Osteocyte (in vitro differentiated cells): Measurements from ENCODE around the gene DNAJB11. TPM values are rescaled to one million over a fixed set of nuclear protein-coding genes. Genes with fewer than 3 reads are reported as not detected.

Source experiments
- DNase-seq: peaks from one replicate; pipeline ENCODE4 v3.0.0; 2021; ENCODE audit warnings: mixed read lengths; ENCODE audit not compliant: unreplicated experiment; ENCODE audit errors: extremely low spot score
- H3K27ac Mint-ChIP-seq: one replicate; pipeline ENCODE4 v1.8.0; 2021; ENCODE audit warnings: mild to moderate bottlenecking, mixed read lengths; ENCODE audit not compliant: unreplicated experiment
- H3K27me3 Mint-ChIP-seq: one replicate; pipeline ENCODE4 v1.8.0; 2021; ENCODE audit warnings: mixed read lengths; ENCODE audit not compliant: unreplicated experiment
- H3K36me3 Mint-ChIP-seq: one replicate; pipeline ENCODE4 v1.8.0; 2021; ENCODE audit warnings: mixed read lengths; ENCODE audit not compliant: unreplicated experiment
- H3K4me1 Mint-ChIP-seq: one replicate; pipeline ENCODE4 v1.8.0; 2021; ENCODE audit warnings: mixed read lengths; ENCODE audit not compliant: unreplicated experiment
- H3K4me3 Mint-ChIP-seq: one replicate; pipeline ENCODE4 v1.8.0; 2021; ENCODE audit warnings: mild to moderate bottlenecking, moderate library complexity, mixed read lengths; ENCODE audit not compliant: unreplicated experiment
- H3K9me3 Mint-ChIP-seq: one replicate; pipeline ENCODE4 v1.8.0; 2021; ENCODE audit warnings: mixed read lengths; ENCODE audit not compliant: unreplicated experiment
- long read RNA-seq: library from polyadenylated mRNA; unstranded; transcript quantifications from one replicate; pipeline ENCODE4 v2.0.0, GENCODE V29; 2021
- total RNA-seq: library from RNA; stranded (reverse); gene quantifications from 2 replicates; pipeline ENCODE4 v1.2.1, GENCODE V29; 2021
- TF ChIP-seq, protein P1 (sequence below): fragments of 200-600 bp; sonication (generic); IDR thresholded peaks from 2 replicates; pipeline ENCODE4 v1.5.0; 2021; ENCODE audit warnings: antibody characterized with exemption, mild to moderate bottlenecking, moderate library complexity

Gene DNAJB11
- total RNA-seq = 73.0 and 75.8 TPM in 2 replicates
- long read RNA-seq, full-length matches to known transcripts = 101 of 127 reads
- long read RNA-seq, partial matches to known transcripts = 25 of 127 reads
- long read RNA-seq, other reads (novel, unspliced or antisense) = 1 of 127 reads

DNA sequence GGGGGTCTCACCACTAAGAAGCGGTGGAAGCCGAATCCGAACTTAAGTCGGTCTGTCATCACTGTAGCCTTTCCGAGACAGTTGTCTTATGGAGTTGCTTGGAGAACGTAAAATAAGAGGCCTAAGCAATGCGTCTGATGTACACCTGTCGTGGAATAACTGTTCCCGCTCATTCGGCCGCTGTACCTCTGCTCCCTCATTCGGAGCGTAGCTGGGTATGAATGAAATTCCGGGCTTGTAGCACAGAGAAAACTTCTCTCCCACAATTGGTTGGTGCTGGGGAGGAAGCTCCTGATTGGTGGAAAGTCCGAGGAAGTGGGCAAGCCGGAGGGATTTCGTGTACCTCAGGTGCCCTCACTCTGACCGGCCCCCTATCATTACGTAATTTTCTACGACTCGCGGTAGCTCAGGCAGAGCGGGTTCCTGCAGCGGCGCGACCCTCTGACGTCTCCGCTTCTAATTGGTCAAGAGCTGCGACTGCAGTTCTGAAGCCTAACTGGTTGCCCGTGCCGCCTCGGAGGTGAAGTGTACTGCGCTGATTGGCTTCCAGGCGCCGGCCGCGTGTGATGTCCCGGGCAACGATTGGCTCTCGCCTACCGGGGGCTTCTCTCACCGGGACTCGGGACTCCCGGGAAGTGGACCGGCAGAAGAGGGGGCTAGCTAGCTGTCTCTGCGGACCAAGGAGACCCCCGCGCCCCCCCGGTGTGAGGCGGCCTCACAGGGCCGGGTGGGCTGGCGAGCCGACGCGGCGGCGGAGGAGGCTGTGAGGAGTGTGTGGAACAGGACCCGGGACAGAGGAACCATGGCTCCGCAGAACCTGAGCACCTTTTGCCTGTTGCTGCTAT lies at the start of gene DNAJB11:
Gene DNAJB11, plus strand, starts transcription at position 625 of the 845 bp plus-strand sequence. Its CDS starts 178 bp downstream, at position 803.
- Mint-ChIP-seq H3K27ac (peak within 1 kb of the TSS; percentile 89), H3K4me3 (peak within 1 kb of the TSS; percentile 90), H3K27me3 (no peaks in the 10 kb centered on the region), H3K4me1 (peaks cover 36% of the 10 kb centered on the region), H3K36me3 (peaks cover 15% of the 10 kb centered on the region), H3K9me3 (no peaks in the 10 kb centered on the region)
- DNase-seq = peak; percentile 99
- TF ChIP-seq, protein P1, sequence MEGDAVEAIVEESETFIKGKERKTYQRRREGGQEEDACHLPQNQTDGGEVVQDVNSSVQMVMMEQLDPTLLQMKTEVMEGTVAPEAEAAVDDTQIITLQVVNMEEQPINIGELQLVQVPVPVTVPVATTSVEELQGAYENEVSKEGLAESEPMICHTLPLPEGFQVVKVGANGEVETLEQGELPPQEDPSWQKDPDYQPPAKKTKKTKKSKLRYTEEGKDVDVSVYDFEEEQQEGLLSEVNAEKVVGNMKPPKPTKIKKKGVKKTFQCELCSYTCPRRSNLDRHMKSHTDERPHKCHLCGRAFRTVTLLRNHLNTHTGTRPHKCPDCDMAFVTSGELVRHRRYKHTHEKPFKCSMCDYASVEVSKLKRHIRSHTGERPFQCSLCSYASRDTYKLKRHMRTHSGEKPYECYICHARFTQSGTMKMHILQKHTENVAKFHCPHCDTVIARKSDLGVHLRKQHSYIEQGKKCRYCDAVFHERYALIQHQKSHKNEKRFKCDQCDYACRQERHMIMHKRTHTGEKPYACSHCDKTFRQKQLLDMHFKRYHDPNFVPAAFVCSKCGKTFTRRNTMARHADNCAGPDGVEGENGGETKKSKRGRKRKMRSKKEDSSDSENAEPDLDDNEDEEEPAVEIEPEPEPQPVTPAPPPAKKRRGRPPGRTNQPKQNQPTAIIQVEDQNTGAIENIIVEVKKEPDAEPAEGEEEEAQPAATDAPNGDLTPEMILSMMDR = no peak

- TF ChIP-seq, protein P1 = no peak
- no peaks in the 10 kb centered on the region for H3K36me3 Mint-ChIP-seq
- no peak overlapping the region for H3K4me3 Mint-ChIP-seq
- no peak for DNase-seq
- H3K4me1 Mint-ChIP-seq = no peaks in the 10 kb centered on the region
- H3K9me3 Mint-ChIP-seq = no peaks in the 10 kb centered on the region
- H3K27me3 Mint-ChIP-seq = peaks cover 39% of the 10 kb centered on the region
- H3K27ac Mint-ChIP-seq = no peak overlapping the region
These were observed 49.3 kb upstream of the DNAJB11 start for GRCh38 chr3:186520957-186521842.

DNA sequence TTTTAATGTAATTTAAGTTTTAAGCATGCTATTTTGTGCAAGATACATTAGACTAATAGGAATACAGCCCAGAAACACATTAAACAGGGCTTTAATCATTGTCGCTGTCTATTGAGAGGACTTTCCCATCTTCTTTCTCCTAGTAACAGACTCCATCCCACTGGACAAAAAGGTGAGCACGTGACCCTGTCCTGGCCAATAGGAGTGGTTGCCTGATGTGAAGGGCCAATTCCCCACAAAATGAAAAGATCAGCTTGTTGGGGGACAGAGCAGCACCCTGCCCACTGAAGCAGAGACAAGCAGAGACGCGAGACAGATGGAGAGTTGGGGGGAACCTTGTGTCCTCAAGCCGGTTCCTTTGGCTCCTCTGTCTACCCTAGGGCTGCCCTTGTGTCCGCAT lies 47.5 kb upstream of the DNAJB11 start:
- H3K27ac Mint-ChIP-seq = no peak overlapping the region
- H3K27me3 Mint-ChIP-seq = peaks cover 38% of the 10 kb centered on the region
- H3K4me3 Mint-ChIP-seq = no peak overlapping the region
- H3K36me3 Mint-ChIP-seq = no peaks in the 10 kb centered on the region
- TF ChIP-seq, protein P1 = no peak
- H3K4me1 Mint-ChIP-seq = no peaks in the 10 kb centered on the region
- no peak for DNase-seq
- no peaks in the 10 kb centered on the region for H3K9me3 Mint-ChIP-seq

GRCh38 chr3:186523434-186523833 lies 47.1 kb upstream of the DNAJB11 start:
- Mint-ChIP-seq H3K27me3 (peaks cover 38% of the 10 kb centered on the region), H3K4me3 (no peak overlapping the region), H3K36me3 (no peaks in the 10 kb centered on the region), H3K27ac (no peak overlapping the region), H3K4me1 (no peaks in the 10 kb centered on the region), H3K9me3 (no peaks in the 10 kb centered on the region)
- no peak for DNase-seq
- TF ChIP-seq, protein P1 = no peak
